Loucy (cell line): ENCODE results near the gene LINC01488.

Experiments used
- H2AFZ ChIP-seq: fragments of 200-600 bp; sonication (generic); 2 replicates; pipeline ENCODE4 v1.6.0; 2016; ENCODE audit warnings: antibody characterized with exemption, mild to moderate bottlenecking, low read length, moderate library complexity
- H3F3A ChIP-seq: fragments of 200-600 bp; 2 replicates; pipeline ENCODE4 v1.6.0; 2016; ENCODE audit warnings: antibody characterized with exemption, low read depth, mild to moderate bottlenecking
- H3K27me3 ChIP-seq: fragments of 200-600 bp; sonication (generic); 2 replicates; pipeline ENCODE4 v1.6.1; 2014; ENCODE audit warnings: low read length, mild to moderate bottlenecking; ENCODE audit not compliant: insufficient read depth, poor library complexity, severe bottlenecking
- H3K36me3 ChIP-seq: fragments of 200-600 bp; sonication (generic); 2 replicates; pipeline ENCODE4 v1.6.1; 2016; ENCODE audit warnings: low read length; ENCODE audit not compliant: insufficient read depth
- H3K4me1 ChIP-seq: fragments of 200-600 bp; sonication (generic); 2 replicates; pipeline ENCODE4 v1.5.1; 2014; ENCODE audit warnings: low read length, mild to moderate bottlenecking; ENCODE audit not compliant: insufficient read depth, poor library complexity, severe bottlenecking
- H3K4me2 ChIP-seq: fragments of 200-600 bp; sonication (generic); 2 replicates; pipeline ENCODE4 v1.6.0; 2014; ENCODE audit warnings: antibody characterized with exemption, low read length, low read depth, mild to moderate bottlenecking; ENCODE audit not compliant: poor library complexity, severe bottlenecking
- H3K4me3 ChIP-seq: fragments of 200-600 bp; sonication (generic); 2 replicates; pipeline ENCODE4 v1.5.1; 2014; ENCODE audit warnings: low read length, mild to moderate bottlenecking, mixed read lengths; ENCODE audit not compliant: poor library complexity, severe bottlenecking
- H3K79me2 ChIP-seq: fragments of 200-600 bp; sonication (generic); 2 replicates; pipeline ENCODE4 v1.6.1; 2014; ENCODE audit warnings: low read length; ENCODE audit not compliant: insufficient read depth
- H3K9ac ChIP-seq: fragments of 200-600 bp; sonication (generic); 2 replicates; pipeline ENCODE4 v1.6.0; 2014; ENCODE audit warnings: mild to moderate bottlenecking, low read depth, low read length, moderate library complexity; ENCODE audit not compliant: poor library complexity, severe bottlenecking
- H3K9me2 ChIP-seq: fragments of 200-600 bp; sonication (generic); replicated peaks from 2 replicates; pipeline ENCODE4 v1.6.1; 2016; ENCODE audit warnings: low read depth, low read length, mixed read lengths
- H3K9me3 ChIP-seq: fragments of 200-600 bp; sonication (generic); 2 replicates; pipeline ENCODE4 v1.6.1; 2014; ENCODE audit warnings: mild to moderate bottlenecking, antibody characterized with exemption, low read length, low read depth; ENCODE audit not compliant: insufficient read depth
- H4K20me1 ChIP-seq: fragments of 200-600 bp; sonication (generic); 2 replicates; pipeline ENCODE4 v1.6.0; 2014; ENCODE audit warnings: antibody characterized with exemption, low read length, mild to moderate bottlenecking; ENCODE audit not compliant: insufficient read depth, poor library complexity, severe bottlenecking
- CTCF ChIP-seq: fragments of 200-600 bp; sonication (generic); conservative IDR thresholded peaks from 2 replicates; pipeline ENCODE4 v1.5.1; 2014; ENCODE audit warnings: mild to moderate bottlenecking, antibody characterized with exemption, low read length
- EZH2phosphoT487 ChIP-seq: fragments of 200-600 bp; IDR thresholded peaks from 2 replicates; pipeline ENCODE4 v1.6.1; 2018; ENCODE audit warnings: antibody characterized with exemption, mild to moderate bottlenecking, moderate library complexity, borderline replicate concordance

Gene LINC01488

GRCh38 chr11:69477086-69477485, 4.4 kb upstream of the LINC01488 start:
- Histone ChIP-seq H3K27me3 (no peaks in the 10 kb centered on the region), H3K4me2 (no peak overlapping the region), H3K9ac (no peak overlapping the region), H4K20me1 (no peaks in the 10 kb centered on the region), H3F3A (no peaks in the 10 kb centered on the region), H3K4me3 (no peak overlapping the region), H3K9me3 (no peaks in the 10 kb centered on the region), H3K4me1 (no peaks in the 10 kb centered on the region), H2AFZ (no peak overlapping the region), H3K79me2 (no peaks in the 10 kb centered on the region), H3K9me2 (no peaks in the 10 kb centered on the region), H3K36me3 (no peaks in the 10 kb centered on the region)
- TF ChIP-seq CTCF = no peak

- Histone ChIP-seq H2AFZ (no peak overlapping the region), H3K9me2 (no peaks in the 10 kb centered on the region), H3K79me2 (no peaks in the 10 kb centered on the region), H3K36me3 (no peaks in the 10 kb centered on the region), H4K20me1 (no peaks in the 10 kb centered on the region), H3F3A (no peaks in the 10 kb centered on the region), H3K4me3 (no peak overlapping the region), H3K9ac (no peak overlapping the region), H3K9me3 (no peaks in the 10 kb centered on the region), H3K4me2 (no peak overlapping the region), H3K4me1 (no peaks in the 10 kb centered on the region), H3K27me3 (no peaks in the 10 kb centered on the region)
- TF ChIP-seq CTCF = no peak
- no peak for TF ChIP-seq EZH2phosphoT487
Measured at GRCh38 chr11:69479591-69480271, 1.7 kb upstream of the LINC01488 start.

- no peak overlapping the region for H3K9ac ChIP-seq
Measured at GRCh38 chr11:69480547-69481392, 693 bp upstream of the LINC01488 start.

More at GRCh38 chr11:69480547-69481392, 693 bp upstream of the LINC01488 start:
- Histone ChIP-seq H3K9me3 (no peaks in the 10 kb centered on the region), H3K4me1 (no peaks in the 10 kb centered on the region), H3K4me3 (no peak overlapping the region), H3K4me2 (no peak overlapping the region), H3K9me2 (no peaks in the 10 kb centered on the region), H2AFZ (no peak overlapping the region), H3K36me3 (no peaks in the 10 kb centered on the region), H3K27me3 (no peaks in the 10 kb centered on the region), H4K20me1 (no peaks in the 10 kb centered on the region), H3F3A (no peaks in the 10 kb centered on the region), H3K79me2 (no peaks in the 10 kb centered on the region)
- no peak for TF ChIP-seq EZH2phosphoT487
